ENCODE data around the gene THOC5.
"Not testable (repeated sequence)": the region's sequence is repeated elsewhere in the genome, so short reads cannot be mapped to it uniquely, and the experiment has no call there.

Gene THOC5

GRCh38 chr22:29559853-29560252 is 6.3 kb upstream of the THOC5 start:
- FAIRE-seq, result no peak

GRCh38 chr22:29559030-29559429 is 5.5 kb upstream of the THOC5 start:
- FAIRE-seq, result no peak

GRCh38 chr22:29555065-29555644 is 1.6 kb upstream of the THOC5 start:
- peak; percentile 51 for FAIRE-seq

GRCh38 chr22:29552357-29552756 is 1.2 kb downstream of the THOC5 start:
- FAIRE-seq, result not testable (repeated sequence)

- FAIRE-seq, result no peak
These were observed 3.6 kb downstream of the THOC5 start for GRCh38 chr22:29550005-29550404.

GRCh38 chr22:29545045-29545444 is 8.5 kb downstream of the THOC5 start:
- FAIRE-seq, result not testable (repeated sequence)

- no peak for FAIRE-seq
These were observed 11.7 kb downstream of the THOC5 start for GRCh38 chr22:29541845-29542244.

GRCh38 chr22:29539105-29539504 is 14.5 kb downstream of the THOC5 start:
- no peak for FAIRE-seq

- no peak for FAIRE-seq
These were observed 17.1 kb downstream of the THOC5 start for GRCh38 chr22:29536411-29536810.

GRCh38 chr22:29531419-29531818 is 22.1 kb downstream of the THOC5 start:
- no peak for FAIRE-seq

- FAIRE-seq, result no peak
These were observed 22.8 kb downstream of the THOC5 start for GRCh38 chr22:29530716-29531115.

GRCh38 chr22:29528144-29528543 is 25.4 kb downstream of the THOC5 start:
- no peak for FAIRE-seq

GRCh38 chr22:29524442-29525191 is 28.9 kb downstream of the THOC5 start:
- FAIRE-seq, result no peak

GRCh38 chr22:29523761-29524160 is 29.8 kb downstream of the THOC5 start:
- FAIRE-seq, result no peak

GRCh38 chr22:29521526-29521925 is 32.0 kb downstream of the THOC5 start:
- no peak for FAIRE-seq

- FAIRE-seq, result no peak
These were observed 32.7 kb downstream of the THOC5 start for GRCh38 chr22:29520851-29521250.

- FAIRE-seq, result no peak
These were observed 33.6 kb downstream of the THOC5 start for GRCh38 chr22:29519996-29520395.

- FAIRE-seq, result no peak
These were observed 35.1 kb downstream of the THOC5 start for GRCh38 chr22:29518427-29518826.

GRCh38 chr22:29517215-29517908 is 36.2 kb downstream of the THOC5 start:
- FAIRE-seq, result no peak

GRCh38 chr22:29512031-29512430 is 41.5 kb downstream of the THOC5 start:
- FAIRE-seq, result no peak

- FAIRE-seq, result no peak
These were observed 42.3 kb downstream of the THOC5 start for GRCh38 chr22:29511126-29511862.

GRCh38 chr22:29510542-29510941 is 43.0 kb downstream of the THOC5 start:
- FAIRE-seq, result no peak

- no peak for FAIRE-seq
These were observed 43.7 kb downstream of the THOC5 start for GRCh38 chr22:29509815-29510214.

Data from endometrium (tissue), 2 donors.